HepG2 (cell line): Measurements from ENCODE around the gene SENP6. TPM values are rescaled to one million over a fixed set of nuclear protein-coding genes. Genes with fewer than 3 reads are reported as not detected.

Experiments
- ATM ChIP-seq: fragments of 450-650 bp; IDR thresholded peaks from 2 replicates; pipeline ENCODE4 v1.7.1; 2017; ENCODE audit warnings: mild to moderate bottlenecking, borderline replicate concordance
- JUNB ChIP-seq: sonication (generic); formaldehyde crosslinking; IDR thresholded peaks from 2 replicates; pipeline ENCODE4 v1.8.0; 2022; ENCODE audit warnings: missing genetic modification reagents, mild to moderate bottlenecking, borderline replicate concordance
- PHF5A ChIP-seq: IDR thresholded peaks from one replicate; pipeline ENCODE4 v1.6.1; 2018; ENCODE audit warnings: low read depth, missing genetic modification reagents; ENCODE audit not compliant: unreplicated experiment
- SETDB1 ChIP-seq: sonication (generic); formaldehyde crosslinking; IDR thresholded peaks from 2 replicates; pipeline ENCODE4 v1.5.1; 2020; ENCODE audit warnings: missing genetic modification reagents, mild to moderate bottlenecking, borderline replicate concordance
- YY1 ChIP-seq: IDR thresholded peaks from 2 replicates; pipeline ENCODE4 v1.6.1; 2011; ENCODE audit warnings: low read length, low read depth, moderate library complexity, mild to moderate bottlenecking; ENCODE audit not compliant: insufficient read depth, insufficient replicate concordance
- polyA plus RNA-seq, 8 experiments: library from polyadenylated mRNA; depleted of rRNA in 3 of 8; stranded (reverse) in 7 of 8; unstranded in 1 of 8; fragments of >200 nt; fragmentation: Illumina TruSeq in 4 of 8; extraction: Trizol in 4 of 8; gene quantifications; 2 replicates each; pipeline versions ENCODE4 v1.2.1 to v1.2.3, GENCODE V29; 2011 to 2016; ENCODE audit warnings: low read depth in 4 of 8, missing spikeins in 1 of 8, mixed read lengths in 1 of 8; ENCODE audit not compliant: insufficient read depth in 1 of 8
- total RNA-seq, 5 experiments: library from RNA; depleted of rRNA; stranded (reverse); fragments of >200 nt; fragmentation: Illumina TruSeq; extraction: Trizol; gene quantifications; 2 replicates each; pipeline ENCODE4 v1.2.3, GENCODE V29; 2016; ENCODE audit warnings: low read depth in 1 of 5
- TF ChIP-seq, protein P1 (sequence below): sonication (generic); formaldehyde crosslinking; conservative IDR thresholded peaks from 2 replicates; pipeline ENCODE4 v1.5.0; 2020; ENCODE audit warnings: missing genetic modification reagents
- TF ChIP-seq, protein P2 (sequence below): sonication (generic); formaldehyde crosslinking; IDR thresholded peaks from 2 replicates; pipeline ENCODE4 v1.5.1; 2020; ENCODE audit warnings: missing genetic modification reagents, mild to moderate bottlenecking, borderline replicate concordance
- TF ChIP-seq, protein P3 (sequence below): IDR thresholded peaks from 2 replicates; pipeline ENCODE4 v1.6.1; 2018; ENCODE audit warnings: missing genetic modification reagents, mild to moderate bottlenecking, missing compliant biosample characterization
- TF ChIP-seq, protein P4 (sequence below): IDR thresholded peaks from 2 replicates; pipeline ENCODE4 v1.6.1; 2016
- TF ChIP-seq, protein P5 (sequence below): sonication (generic); formaldehyde crosslinking; conservative IDR thresholded peaks from 2 replicates; pipeline ENCODE4 v1.8.0; 2022; ENCODE audit warnings: mild to moderate bottlenecking, moderate library complexity, missing genetic modification reagents

The SENP6 gene
- total and polyA plus RNA-seq, 2 of the 13 experiments (the other 11 are each of a cell fraction or from before 2014, with no cell fraction given), result 21.9 to 50.1 TPM

DNA sequence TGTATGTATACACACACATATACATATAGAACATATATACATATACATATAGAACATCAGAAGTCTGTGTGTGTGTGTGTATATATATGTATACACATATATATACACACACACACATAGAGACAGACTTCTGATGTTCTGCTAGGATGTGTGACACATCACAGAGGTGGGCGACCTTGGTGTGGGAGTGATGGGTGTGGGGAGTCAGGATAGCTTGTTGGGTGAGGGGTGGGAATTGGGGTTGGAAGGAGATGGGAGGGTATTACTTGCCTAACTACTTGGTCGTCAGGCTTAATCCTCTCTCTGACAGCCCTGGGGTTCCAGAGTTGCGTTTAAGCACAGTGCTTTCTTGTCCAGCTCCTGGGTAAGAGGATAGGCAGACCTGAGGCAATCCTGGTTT, 155.6 kb downstream of the SENP6 start (continued):
- TF ChIP-seq, protein P1, sequence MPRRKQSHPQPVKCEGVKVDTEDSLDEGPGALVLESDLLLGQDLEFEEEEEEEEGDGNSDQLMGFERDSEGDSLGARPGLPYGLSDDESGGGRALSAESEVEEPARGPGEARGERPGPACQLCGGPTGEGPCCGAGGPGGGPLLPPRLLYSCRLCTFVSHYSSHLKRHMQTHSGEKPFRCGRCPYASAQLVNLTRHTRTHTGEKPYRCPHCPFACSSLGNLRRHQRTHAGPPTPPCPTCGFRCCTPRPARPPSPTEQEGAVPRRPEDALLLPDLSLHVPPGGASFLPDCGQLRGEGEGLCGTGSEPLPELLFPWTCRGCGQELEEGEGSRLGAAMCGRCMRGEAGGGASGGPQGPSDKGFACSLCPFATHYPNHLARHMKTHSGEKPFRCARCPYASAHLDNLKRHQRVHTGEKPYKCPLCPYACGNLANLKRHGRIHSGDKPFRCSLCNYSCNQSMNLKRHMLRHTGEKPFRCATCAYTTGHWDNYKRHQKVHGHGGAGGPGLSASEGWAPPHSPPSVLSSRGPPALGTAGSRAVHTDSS, result no peak
- TF ChIP-seq PHF5A (no peak), YY1 (no peak), SETDB1 (CRISPR knock-in tag) (no peak), ATM (no peak), JUNB (CRISPR knock-in tag) (no peak)
- TF ChIP-seq, protein P2, sequence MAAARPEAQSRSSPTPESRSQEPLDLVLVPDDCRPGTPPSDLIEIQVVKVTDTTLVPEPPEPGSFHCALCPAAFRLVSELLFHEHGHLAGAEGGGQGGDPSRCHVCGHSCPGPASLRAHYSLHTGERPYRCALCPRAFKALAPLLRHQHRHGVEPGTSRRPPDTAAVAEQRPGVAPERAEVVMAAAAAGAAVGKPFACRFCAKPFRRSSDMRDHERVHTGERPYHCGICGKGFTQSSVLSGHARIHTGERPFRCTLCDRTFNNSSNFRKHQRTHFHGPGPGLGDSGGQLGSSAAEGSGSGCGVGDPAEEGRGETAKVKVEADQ (CRISPR knock-in tag), result no peak
- TF ChIP-seq, protein P3, sequence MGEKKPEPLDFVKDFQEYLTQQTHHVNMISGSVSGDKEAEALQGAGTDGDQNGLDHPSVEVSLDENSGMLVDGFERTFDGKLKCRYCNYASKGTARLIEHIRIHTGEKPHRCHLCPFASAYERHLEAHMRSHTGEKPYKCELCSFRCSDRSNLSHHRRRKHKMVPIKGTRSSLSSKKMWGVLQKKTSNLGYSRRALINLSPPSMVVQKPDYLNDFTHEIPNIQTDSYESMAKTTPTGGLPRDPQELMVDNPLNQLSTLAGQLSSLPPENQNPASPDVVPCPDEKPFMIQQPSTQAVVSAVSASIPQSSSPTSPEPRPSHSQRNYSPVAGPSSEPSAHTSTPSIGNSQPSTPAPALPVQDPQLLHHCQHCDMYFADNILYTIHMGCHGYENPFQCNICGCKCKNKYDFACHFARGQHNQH (CRISPR knock-in tag), result no peak
- TF ChIP-seq, protein P4, sequence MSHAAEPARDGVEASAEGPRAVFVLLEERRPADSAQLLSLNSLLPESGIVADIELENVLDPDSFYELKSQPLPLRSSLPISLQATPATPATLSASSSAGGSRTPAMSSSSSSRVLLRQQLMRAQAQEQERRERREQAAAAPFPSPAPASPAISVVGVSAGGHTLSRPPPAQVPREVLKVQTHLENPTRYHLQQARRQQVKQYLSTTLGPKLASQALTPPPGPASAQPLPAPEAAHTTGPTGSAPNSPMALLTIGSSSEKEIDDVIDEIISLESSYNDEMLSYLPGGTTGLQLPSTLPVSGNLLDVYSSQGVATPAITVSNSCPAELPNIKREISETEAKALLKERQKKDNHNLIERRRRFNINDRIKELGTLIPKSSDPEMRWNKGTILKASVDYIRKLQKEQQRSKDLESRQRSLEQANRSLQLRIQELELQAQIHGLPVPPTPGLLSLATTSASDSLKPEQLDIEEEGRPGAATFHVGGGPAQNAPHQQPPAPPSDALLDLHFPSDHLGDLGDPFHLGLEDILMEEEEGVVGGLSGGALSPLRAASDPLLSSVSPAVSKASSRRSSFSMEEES (CRISPR knock-in tag), result no peak
- TF ChIP-seq, protein P5, sequence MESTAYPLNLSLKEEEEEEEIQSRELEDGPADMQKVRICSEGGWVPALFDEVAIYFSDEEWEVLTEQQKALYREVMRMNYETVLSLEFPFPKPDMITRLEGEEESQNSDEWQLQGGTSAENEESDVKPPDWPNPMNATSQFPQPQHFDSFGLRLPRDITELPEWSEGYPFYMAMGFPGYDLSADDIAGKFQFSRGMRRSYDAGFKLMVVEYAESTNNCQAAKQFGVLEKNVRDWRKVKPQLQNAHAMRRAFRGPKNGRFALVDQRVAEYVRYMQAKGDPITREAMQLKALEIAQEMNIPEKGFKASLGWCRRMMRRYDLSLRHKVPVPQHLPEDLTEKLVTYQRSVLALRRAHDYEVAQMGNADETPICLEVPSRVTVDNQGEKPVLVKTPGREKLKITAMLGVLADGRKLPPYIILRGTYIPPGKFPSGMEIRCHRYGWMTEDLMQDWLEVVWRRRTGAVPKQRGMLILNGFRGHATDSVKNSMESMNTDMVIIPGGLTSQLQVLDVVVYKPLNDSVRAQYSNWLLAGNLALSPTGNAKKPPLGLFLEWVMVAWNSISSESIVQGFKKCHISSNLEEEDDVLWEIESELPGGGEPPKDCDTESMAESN, result no peak
